Endodermal cell (in vitro differentiated cells): ENCODE results near the gene CYLD. TPM values are rescaled to one million over a fixed set of nuclear protein-coding genes. Genes with fewer than 3 reads are reported as not detected.
A peak's percentile ranks its signal among the peaks of the same experiment; 100 is the strongest.

Experiments
- DNase-seq: peaks from one replicate; pipeline ENCODE4 v3.0.0-alpha.2; 2017
- H3K27ac ChIP-seq: 2 replicates; pipeline ENCODE4 v1.5.1; 2013; ENCODE audit warnings: mild to moderate bottlenecking, low read depth, low read length, moderate library complexity
- H3K27me3 ChIP-seq: 2 replicates; pipeline ENCODE4 v1.6.1; 2013; ENCODE audit warnings: mild to moderate bottlenecking, low read length, moderate library complexity; ENCODE audit not compliant: insufficient read depth, control insufficient read depth, poor library complexity, severe bottlenecking
- H3K36me3 ChIP-seq: 2 replicates; pipeline ENCODE4 v1.7.0; 2013; ENCODE audit warnings: mild to moderate bottlenecking, low read length, moderate library complexity; ENCODE audit not compliant: control insufficient read depth, insufficient read depth
- H3K4me1 ChIP-seq: one replicate; pipeline ENCODE4 v1.7.0; 2013; ENCODE audit warnings: low read length; ENCODE audit not compliant: control insufficient read depth, insufficient read depth
- H3K4me3 ChIP-seq: 2 replicates; pipeline ENCODE4 v1.5.1; 2013; ENCODE audit warnings: mild to moderate bottlenecking, low read length, moderate library complexity
- H3K9ac ChIP-seq: 2 replicates; pipeline ENCODE4 v1.6.1; 2013; ENCODE audit warnings: mild to moderate bottlenecking, low read length, moderate library complexity; ENCODE audit not compliant: poor library complexity, severe bottlenecking; ENCODE audit errors: extremely low read depth
- H3K9me3 ChIP-seq: 2 replicates; pipeline ENCODE4 v1.6.1; 2013; ENCODE audit warnings: mild to moderate bottlenecking, low read length, moderate library complexity; ENCODE audit not compliant: control insufficient read depth
- H3K27ac Mint-ChIP-seq: 2 replicates; pipeline ENCODE4 v1.8.0; 2020; ENCODE audit warnings: mixed read lengths
- H3K27me3 Mint-ChIP-seq: 2 replicates; pipeline ENCODE4 v1.8.0; 2021; ENCODE audit warnings: mild to moderate bottlenecking, mixed read lengths; ENCODE audit not compliant: insufficient read depth
- H3K36me3 Mint-ChIP-seq: 2 replicates; pipeline ENCODE4 v1.8.0; 2020; ENCODE audit warnings: low read depth, mixed read lengths
- H3K4me1 Mint-ChIP-seq: 2 replicates; pipeline ENCODE4 v1.8.0; 2020; ENCODE audit warnings: mixed read lengths
- H3K4me3 Mint-ChIP-seq: 2 replicates; pipeline ENCODE4 v1.8.0; 2020; ENCODE audit warnings: mild to moderate bottlenecking, moderate library complexity, mixed read lengths
- H3K9me3 Mint-ChIP-seq: 2 replicates; pipeline ENCODE4 v1.8.0; 2020; ENCODE audit warnings: mild to moderate bottlenecking, mixed read lengths
- CTCF ChIP-seq: fragments of 200-600 bp; sonication (generic); conservative IDR thresholded peaks from 2 replicates; pipeline ENCODE4 v1.5.0; 2021; ENCODE audit warnings: antibody characterized with exemption, mild to moderate bottlenecking
- WGBS, 2 experiments: methylation state at CpG; one replicate each; pipeline versions ENCODE4 v1.1.5 to v1.1.7; 2013; ENCODE audit warnings: missing lambda C conversion rate in 2 of 2, mixed read lengths in 1 of 2; ENCODE audit not compliant: insufficient coverage in 1 of 2, insufficient read length in 1 of 2; 5-methylcytosine and 5-hydroxymethylcytosine counted together
- long read RNA-seq, 4 experiments: library from polyadenylated mRNA in 2 of 4; library from RNA in 1 of 4; library from capped mRNA in 1 of 4; stranded (forward) in 3 of 4; unstranded in 1 of 4; transcript quantifications; one replicate each; pipeline ENCODE4 v2.0.0, GENCODE V29; 2020 to 2021; ENCODE audit warnings: inconsistent platforms in 1 of 4
- polyA plus RNA-seq, 2 experiments: library from polyadenylated mRNA; stranded (reverse); fragments of 50-300 nt; gene quantifications; one replicate each; pipeline ENCODE4 v1.2.3, GENCODE V29; 2013
- total RNA-seq, 2 donors: library from RNA; stranded (reverse); fragmentation: NEBNext Ultra II Directional in 1 of 2; extraction: Animal tissue kit (Norgen Biotek cat#: 25700) in 1 of 2; gene quantifications; 2 replicates in 1 of 2; 3 replicates in 1 of 2; pipeline ENCODE4 v1.2.1, GENCODE V29; 2021

The CYLD gene
- total RNA-seq: 10 to 100 TPM; 12.7 TPM
- polyA plus RNA-seq (2013, experiment 1 of 2): 8.7 TPM
- polyA plus RNA-seq (2013, experiment 2 of 2): 9.2 TPM
- long read RNA-seq, experiment 1, partial matches to known transcripts: 0 of 3 reads
- long read RNA-seq, experiment 1, other reads (novel, unspliced or antisense): 3 of 3 reads
- long read RNA-seq, experiment 2, partial matches to known transcripts: 2 of 22 reads
- long read RNA-seq, experiment 2, other reads (novel, unspliced or antisense): 14 of 22 reads
- long read RNA-seq, experiment 3, transcript CYLD-214 (18 exons, 3,513 nt): major isoform, 15 of 34 reads
- long read RNA-seq, experiment 3, transcript CYLD-202 (18 exons, 3,536 nt): minor isoform, 5 of 34 reads
- long read RNA-seq, experiment 3, partial matches to known transcripts: 7 of 34 reads
- long read RNA-seq, experiment 3, other reads (novel, unspliced or antisense): 7 of 34 reads
- long read RNA-seq, experiment 4: 0 reads

- peak within 1 kb of the TSS; percentile 59 for H3K9ac ChIP-seq
- WGBS, 2 experiments: 0 to 1% methylated on average over 14 to 92 of the region's 93 CpGs
- no peaks in the 10 kb centered on the region for H3K36me3 Mint-ChIP-seq
Observed at GRCh38 chr16:50741781-50742575, at the start of gene CYLD. Gene CYLD, plus strand, starts transcription at chr16:50742086. Its CDS starts 7,613 bp downstream, at chr16:50749699.

GRCh38 chr16:50692644-50692998 lies 49.3 kb upstream of the CYLD start:
- no peak for TF ChIP-seq CTCF
- H3K9ac ChIP-seq: no peak overlapping the region
- Mint-ChIP-seq H3K36me3 (no peaks in the 10 kb centered on the region), H3K27me3 (peaks cover 31% of the 10 kb centered on the region), H3K4me1 (peaks cover 3% of the 10 kb centered on the region), H3K4me3 (peak overlapping the region; percentile 29), H3K27ac (no peak overlapping the region), H3K9me3 (no peaks in the 10 kb centered on the region)
- no peak for DNase-seq
- H3K36me3 ChIP-seq: no peaks in the 10 kb centered on the region
- peaks cover 39% of the 10 kb centered on the region for H3K27me3 ChIP-seq
- H3K4me3 ChIP-seq: no peak overlapping the region
- no peaks in the 10 kb centered on the region for H3K4me1 ChIP-seq
- 93% methylated on average over 4 of the region's 4 CpGs; no CpG with 5 or more reads in 1 of the 2 experiments for WGBS, 2 experiments
- no peak overlapping the region for H3K27ac ChIP-seq
- H3K9me3 ChIP-seq: no peaks in the 10 kb centered on the region

More at GRCh38 chr16:50741781-50742575, at the start of gene CYLD:
- DNase-seq: peak; percentile 100
- no peak for TF ChIP-seq CTCF
- no peak within 1 kb of the TSS for H3K27ac Mint-ChIP-seq
- H3K27me3 Mint-ChIP-seq: peaks cover 18% of the 10 kb centered on the region
- peaks cover 12% of the 10 kb centered on the region for H3K4me1 Mint-ChIP-seq
- Histone ChIP-seq H3K4me3 (peak within 1 kb of the TSS; percentile 82), H3K36me3 (no peaks in the 10 kb centered on the region), H3K27me3 (peaks cover 22% of the 10 kb centered on the region), H3K4me1 (no peaks in the 10 kb centered on the region), H3K9me3 (no peaks in the 10 kb centered on the region), H3K27ac (no peak within 1 kb of the TSS)
- no peaks in the 10 kb centered on the region for H3K9me3 Mint-ChIP-seq
- H3K4me3 Mint-ChIP-seq: peak within 1 kb of the TSS; percentile 63

GRCh38 chr16:50692999-50693781 lies 48.7 kb upstream of the CYLD start, which contains the start of gene NOD2:
Gene NOD2, plus strand, starts transcription at chr16:50693606. Its CDS starts 5,890 bp downstream, at chr16:50699496.
- TF ChIP-seq CTCF: no peak
- Mint-ChIP-seq H3K9me3 (no peaks in the 10 kb centered on the region), H3K4me3 (peak within 1 kb of the TSS; percentile 46), H3K27ac (no peak within 1 kb of the TSS), H3K27me3 (peaks cover 31% of the 10 kb centered on the region), H3K4me1 (peaks cover 6% of the 10 kb centered on the region), H3K36me3 (no peaks in the 10 kb centered on the region)
- peak; percentile 72 for DNase-seq
- WGBS, 2 experiments: 22 to 31% methylated on average over 22 to 56 of the region's 56 CpGs
- Histone ChIP-seq H3K4me1 (no peaks in the 10 kb centered on the region), H3K27me3 (peaks cover 39% of the 10 kb centered on the region), H3K36me3 (no peaks in the 10 kb centered on the region), H3K4me3 (peak within 1 kb of the TSS; percentile 69), H3K27ac (no peak within 1 kb of the TSS), H3K9ac (no peak within 1 kb of the TSS), H3K9me3 (no peaks in the 10 kb centered on the region)
